DMS153 treated with DMSO at 0.1 percent for 48 hours (cell line): ENCODE results near the gene GRM5.
"Not testable (repeated sequence)": the region's sequence is repeated elsewhere in the genome, so short reads cannot be mapped to it uniquely, and the experiment has no call there.

ENCODE experiments used
- DNase-seq: peaks from one replicate; lab custom pipeline; 2025; ENCODE audit not compliant: unreplicated experiment; lab: John Stamatoyannopoulos, UW

The GRM5 gene

DNA sequence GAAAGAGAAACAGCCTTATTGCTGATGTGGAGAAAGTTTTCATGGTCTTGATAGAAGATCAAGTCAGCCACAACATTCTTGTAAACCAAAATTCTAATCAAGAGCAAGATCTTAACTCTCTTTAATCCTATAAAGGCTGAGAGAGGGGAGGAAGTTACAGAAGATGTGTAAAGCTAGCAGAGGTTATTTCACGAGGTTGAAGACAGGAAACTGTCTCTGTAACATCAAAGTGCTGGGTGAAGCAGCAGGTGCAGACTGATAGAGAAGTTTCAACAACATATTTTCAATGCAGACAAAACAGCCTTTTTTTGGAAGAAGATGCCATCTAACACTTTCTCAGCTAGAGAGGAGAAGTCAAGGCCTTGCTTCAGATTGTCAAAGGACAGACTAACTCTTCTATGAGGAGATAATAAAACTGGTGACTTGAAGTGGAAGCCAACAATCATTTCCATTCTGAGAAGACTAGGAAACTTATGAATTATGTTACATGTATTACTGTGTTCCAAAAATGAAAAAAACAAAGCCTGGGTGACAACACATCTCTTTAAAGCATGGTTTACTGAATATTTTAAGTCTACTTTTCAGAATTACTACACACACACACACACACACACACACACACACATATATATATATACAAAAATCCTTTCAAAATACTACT, 221.9 kb downstream of the GRM5 start:
- not testable (repeated sequence) for DNase-seq

DNA sequence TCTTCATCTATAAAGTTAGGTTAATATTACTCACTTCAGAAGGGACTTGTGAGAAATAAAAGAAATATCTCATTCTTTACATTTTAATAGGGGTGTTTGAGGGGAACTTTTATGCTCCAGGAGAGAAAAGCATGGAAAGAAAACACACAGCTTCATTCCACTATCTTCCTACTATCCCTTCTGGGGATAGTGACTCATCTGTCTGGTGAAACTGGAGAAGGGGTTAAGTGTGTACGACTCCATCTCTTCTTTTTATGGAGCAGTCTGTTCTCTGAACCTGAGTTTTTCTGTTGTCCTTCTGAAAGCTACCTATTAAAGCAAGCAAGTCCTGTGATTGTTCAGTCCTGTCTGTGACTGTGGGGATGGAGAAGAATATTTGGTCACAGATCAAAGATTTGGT, 227.6 kb downstream of the GRM5 start:
- DNase-seq, result not testable (repeated sequence)

DNA sequence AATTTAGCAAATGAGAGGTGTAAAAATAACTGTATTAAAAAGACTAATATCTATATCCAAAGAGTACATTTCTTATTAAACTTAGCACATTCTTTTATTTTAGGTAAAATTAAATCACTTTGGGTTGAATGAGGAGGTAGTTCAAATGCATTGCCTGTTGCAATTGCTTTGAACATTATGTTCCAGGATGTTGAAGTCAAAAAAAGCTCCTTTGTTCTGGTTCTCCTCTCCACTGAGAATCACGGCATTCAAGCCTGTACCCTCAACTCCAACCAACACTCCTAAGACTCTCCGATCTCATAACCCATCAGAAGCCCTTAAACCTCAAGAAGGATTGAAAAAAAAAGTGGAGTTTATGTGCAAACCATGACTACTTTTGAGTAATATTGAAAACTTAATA, 230.1 kb downstream of the GRM5 start:
- not testable (repeated sequence) for DNase-seq

GRCh38 chr11:88831303-88831890, 234.4 kb downstream of the GRM5 start:
- no peak for DNase-seq

- DNase-seq, result no peak
Measured at GRCh38 chr11:88827018-88827676, 238.6 kb downstream of the GRM5 start.

DNA sequence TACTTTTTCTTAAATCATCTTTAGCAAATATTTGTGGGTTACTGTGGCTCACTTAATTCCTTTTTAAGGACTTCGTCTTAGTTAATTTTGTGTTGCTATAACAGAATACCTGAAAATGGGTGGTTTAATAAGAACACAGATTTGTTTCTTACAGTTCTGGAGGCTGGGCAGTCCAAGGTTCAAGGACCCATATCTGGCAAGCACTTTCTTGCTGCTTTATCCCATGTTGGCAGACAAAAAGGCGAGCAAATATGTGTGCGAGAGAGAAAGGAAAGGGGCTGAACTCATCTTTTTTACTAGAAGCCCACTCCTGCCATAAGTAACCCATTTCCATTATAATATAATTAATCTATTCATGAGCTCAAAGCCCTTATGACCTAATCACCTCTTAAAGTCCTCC, 246.2 kb downstream of the GRM5 start:
- no peak for DNase-seq

DNA sequence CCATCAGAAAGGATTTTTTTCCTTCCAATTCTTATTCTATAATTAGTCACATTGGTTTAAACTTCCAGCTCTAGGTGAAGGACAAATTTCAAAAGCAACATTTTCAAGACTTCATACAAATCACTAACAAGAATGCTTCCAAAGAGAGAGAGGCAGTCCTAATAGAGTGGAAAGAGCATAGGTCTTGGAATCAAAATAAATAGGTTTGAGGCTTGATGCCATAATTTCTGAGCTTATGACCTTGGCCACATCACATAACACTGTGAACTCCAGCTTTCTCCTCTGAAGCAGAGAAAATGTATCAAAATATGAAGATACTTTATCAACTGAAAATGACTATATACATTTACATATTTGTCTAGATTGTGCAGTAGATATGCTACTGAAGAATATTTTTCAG, 246.8 kb downstream of the GRM5 start:
- DNase-seq, result no peak

DNA sequence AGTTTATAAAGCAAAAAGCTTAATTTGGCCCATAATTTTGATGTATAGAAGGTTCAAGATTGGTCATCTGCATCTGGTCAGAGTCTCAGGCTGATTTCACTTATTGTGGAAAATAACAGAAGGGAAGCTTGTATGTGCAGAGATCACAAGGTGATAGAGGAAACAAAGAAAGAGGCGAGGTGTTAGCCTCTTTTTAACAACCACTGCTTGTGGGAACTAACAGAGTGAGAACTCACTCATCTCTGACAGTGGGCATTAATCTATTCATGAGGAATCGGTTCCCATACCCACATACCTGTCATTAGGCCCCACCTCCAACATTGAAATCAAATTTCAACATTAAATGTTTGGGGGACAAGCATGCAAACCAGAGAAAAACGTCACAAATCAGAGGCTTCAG, 250.3 kb downstream of the GRM5 start:
- DNase-seq, result no peak

DNA sequence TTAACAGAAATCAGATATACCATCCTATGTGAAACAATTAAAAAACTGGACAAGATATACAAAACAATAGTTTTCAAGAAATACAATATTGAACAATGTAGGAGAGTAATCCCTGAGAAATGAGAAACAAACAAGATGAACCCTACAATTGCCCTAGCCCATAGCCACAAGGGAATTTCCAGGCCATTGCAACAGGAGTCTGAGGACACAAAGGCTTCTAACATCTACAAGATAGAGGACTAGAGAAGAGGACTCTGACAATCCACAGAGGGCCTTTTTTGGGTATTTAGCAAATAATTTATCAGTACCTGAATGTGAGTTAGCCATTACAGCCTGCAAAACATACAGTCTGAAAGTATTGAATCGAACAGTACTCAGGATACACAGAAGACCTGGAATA, 251.7 kb downstream of the GRM5 start:
- DNase-seq, result no peak

DNA sequence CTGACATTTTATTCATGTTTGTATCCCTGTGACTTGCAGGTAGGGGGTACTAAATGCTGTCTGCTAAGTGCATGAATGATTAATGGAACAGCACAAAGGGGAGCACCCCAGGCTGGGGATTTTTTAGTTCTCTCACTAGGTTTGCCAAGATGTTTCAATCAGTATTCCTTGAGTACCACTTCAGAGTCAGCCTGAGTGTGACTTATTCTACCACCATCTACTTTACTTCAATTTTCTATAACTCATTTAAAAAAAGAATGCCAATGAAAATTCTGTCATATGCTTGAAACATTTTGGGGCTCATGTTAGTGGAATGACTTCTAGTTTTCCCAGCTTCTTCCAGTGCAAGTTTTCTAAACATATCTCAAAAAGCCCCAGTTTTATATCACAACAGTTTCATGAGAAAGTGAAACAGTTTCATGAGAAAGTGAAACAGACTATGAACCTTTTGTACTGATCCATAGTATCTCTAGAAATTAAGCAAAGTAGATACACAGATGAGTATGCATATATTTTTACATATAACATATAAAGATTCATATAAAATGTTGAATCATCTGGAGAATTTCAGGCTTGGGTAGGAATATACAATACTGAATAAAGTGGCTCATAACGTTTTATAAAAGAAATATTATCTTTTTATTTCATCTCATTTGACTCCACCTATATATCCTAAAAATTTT, 252.4 kb downstream of the GRM5 start:
- no peak for DNase-seq

- no peak for DNase-seq
Measured at GRCh38 chr11:88810420-88811097, 255.2 kb downstream of the GRM5 start.

DNA sequence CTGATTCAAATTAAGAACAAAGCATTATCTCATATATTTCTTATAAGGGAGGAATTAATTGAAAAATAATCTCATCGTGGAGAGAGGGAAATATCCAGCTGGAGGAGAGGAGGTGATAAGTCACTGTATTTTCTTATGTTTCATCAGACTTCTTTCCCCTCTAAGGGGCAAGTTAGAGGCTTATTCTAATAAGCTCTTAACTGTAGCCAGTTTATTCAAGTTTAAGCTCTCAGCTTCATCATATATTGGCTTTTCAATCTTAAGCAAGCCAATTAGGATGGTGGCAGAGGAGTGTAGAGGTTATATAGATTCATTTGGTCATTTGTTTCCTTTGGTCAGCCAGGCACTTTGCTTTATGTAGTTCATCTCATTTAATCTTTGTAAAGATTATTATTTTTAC, 256.7 kb downstream of the GRM5 start:
- DNase-seq, result no peak

- no peak for DNase-seq
Measured at GRCh38 chr11:88807349-88807748, 258.4 kb downstream of the GRM5 start.

GRCh38 chr11:88806410-88806809, 259.4 kb downstream of the GRM5 start:
- no peak for DNase-seq

DNA sequence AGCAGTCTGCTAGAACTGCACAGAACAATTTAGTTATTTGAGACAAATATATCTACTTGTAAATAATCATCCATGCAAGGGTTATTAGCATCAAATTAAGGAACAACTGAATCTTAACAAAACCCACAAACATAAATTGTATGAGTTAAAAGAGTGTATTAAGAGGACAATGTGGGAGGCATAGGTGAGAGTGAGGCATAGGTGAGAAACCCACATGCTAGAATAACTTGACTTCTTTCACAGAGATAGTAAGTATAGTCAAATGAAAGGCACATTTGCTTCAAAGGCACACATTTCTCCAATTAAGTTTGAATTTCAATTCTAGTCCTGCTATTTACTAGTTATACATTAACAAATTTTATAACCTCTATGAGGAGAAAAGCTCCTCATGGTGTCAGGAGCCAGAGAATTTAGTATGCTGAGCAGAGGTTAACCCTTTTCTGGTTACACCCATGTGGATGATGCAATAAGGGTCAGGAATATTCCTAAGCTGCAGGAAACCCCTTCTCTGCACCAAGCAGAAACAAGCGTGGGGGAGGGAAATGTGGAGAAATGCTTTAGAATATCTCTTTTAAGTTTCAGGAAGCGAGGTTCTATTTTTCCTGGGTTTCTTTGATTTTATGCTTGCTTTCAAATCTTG, 264.2 kb downstream of the GRM5 start:
- no peak for DNase-seq

DNA sequence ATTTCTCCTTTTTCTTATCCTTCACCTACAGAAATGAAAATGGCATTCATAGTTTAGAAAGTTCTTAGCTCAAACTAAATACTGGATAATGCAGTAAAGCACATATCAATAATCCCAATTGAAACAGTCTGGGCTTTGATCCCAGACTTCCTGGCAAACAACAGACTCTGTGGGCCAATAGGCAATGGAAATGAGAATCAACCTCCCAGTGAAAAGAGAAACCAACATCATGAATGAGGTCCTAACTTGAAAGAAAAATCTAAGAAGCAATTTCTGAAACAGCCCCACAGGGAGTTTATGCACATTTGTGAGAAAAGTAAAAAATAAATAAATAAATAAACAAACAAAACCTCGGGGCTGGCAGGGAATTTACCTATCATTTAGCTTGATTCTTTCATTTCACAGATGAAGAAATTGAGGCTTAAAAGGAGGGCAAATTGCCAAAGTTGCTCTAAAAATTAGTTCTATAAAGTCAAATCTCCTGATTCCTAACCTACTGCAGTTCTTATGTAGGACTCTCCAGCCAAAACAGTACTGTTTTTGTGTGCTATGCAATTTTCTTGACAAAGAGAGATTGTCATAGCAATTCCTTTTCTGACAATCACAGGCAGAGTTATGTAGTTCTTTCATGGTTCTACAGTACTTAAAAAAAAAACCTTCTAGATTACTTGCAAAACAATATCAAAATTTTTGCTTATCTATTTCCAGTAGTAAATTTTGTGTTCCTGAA, 265.8 kb downstream of the GRM5 start:
- no peak for DNase-seq

- DNase-seq, result no peak
Measured at GRCh38 chr11:88790182-88790581, 275.6 kb downstream of the GRM5 start.

DNA sequence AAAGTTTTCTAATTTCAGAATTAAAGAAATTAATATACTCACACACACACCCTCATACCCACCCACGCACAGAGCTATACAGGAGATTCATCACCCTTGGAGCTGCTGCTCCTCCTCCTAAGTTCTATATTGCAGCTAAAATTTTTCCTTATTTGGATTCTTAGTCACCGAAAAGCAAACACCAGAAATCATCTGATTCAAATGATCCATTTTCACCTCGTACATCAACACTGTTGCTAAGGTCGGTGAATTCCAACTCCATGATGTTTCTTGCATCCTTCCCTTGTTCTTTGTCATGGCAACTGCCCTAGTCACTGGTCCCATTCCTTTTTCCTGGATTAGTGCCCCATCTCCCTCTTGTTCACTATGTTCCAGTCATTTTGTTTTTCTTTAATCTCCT, 286.2 kb downstream of the GRM5 start:
- no peak for DNase-seq

- DNase-seq, result no peak
Measured at GRCh38 chr11:88770475-88771079, 295.2 kb downstream of the GRM5 start.

GRCh38 chr11:88744140-88744539, 321.6 kb downstream of the GRM5 start:
- no peak for DNase-seq
